ENCODE data around the gene SOS2.
A peak's percentile ranks its signal among the peaks of the same experiment; 100 is the strongest.

SOS2 gene

GRCh38 chr14:50113381-50114035 lies 117.9 kb downstream of the SOS2 start:
- no peak for DNase-seq

- DNase-seq, result no peak
Observed at GRCh38 chr14:50110323-50111037, 120.9 kb downstream of the SOS2 start.

- DNase-seq, result peak in 1 of 2 experiments; percentile 7
Observed at GRCh38 chr14:50109342-50109741, 122.0 kb downstream of the SOS2 start.

GRCh38 chr14:50107850-50108249 lies 123.5 kb downstream of the SOS2 start:
- no peak for DNase-seq

GRCh38 chr14:50106178-50106577 lies 125.2 kb downstream of the SOS2 start:
- DNase-seq, result no peak

GRCh38 chr14:50103558-50103957 lies 127.8 kb downstream of the SOS2 start:
- no peak for DNase-seq

- no peak for DNase-seq
Observed at GRCh38 chr14:50101417-50101816, 130.0 kb downstream of the SOS2 start.

GRCh38 chr14:50100805-50101204 lies 130.6 kb downstream of the SOS2 start:
- DNase-seq, result no peak

- DNase-seq, result no peak
Observed at GRCh38 chr14:50099335-50099734, 132.0 kb downstream of the SOS2 start.

- no peak for DNase-seq
Observed at GRCh38 chr14:50095895-50096294, 135.5 kb downstream of the SOS2 start.

GRCh38 chr14:50094056-50094755 lies 137.2 kb downstream of the SOS2 start:
- no peak for DNase-seq

GRCh38 chr14:50093496-50093895 lies 137.9 kb downstream of the SOS2 start:
- no peak for DNase-seq

- no peak for DNase-seq
Observed at GRCh38 chr14:50092006-50092555, 139.3 kb downstream of the SOS2 start.

GRCh38 chr14:50091240-50091913 lies 140.0 kb downstream of the SOS2 start:
- no peak for DNase-seq

- no peak for DNase-seq
Observed at GRCh38 chr14:50089208-50089607, 142.2 kb downstream of the SOS2 start.

- DNase-seq, result no peak
Observed at GRCh38 chr14:50088731-50089130, 142.6 kb downstream of the SOS2 start.

- no peak for DNase-seq
Observed at GRCh38 chr14:50088117-50088515, 143.3 kb downstream of the SOS2 start.

- no peak for DNase-seq
Observed at GRCh38 chr14:50087341-50088116, 143.8 kb downstream of the SOS2 start.

GRCh38 chr14:50086321-50086711 lies 145.1 kb downstream of the SOS2 start:
- DNase-seq, result no peak

GRCh38 chr14:50085570-50086320 lies 145.6 kb downstream of the SOS2 start:
- no peak for DNase-seq

- no peak for DNase-seq
Observed at GRCh38 chr14:50084666-50085065, 146.7 kb downstream of the SOS2 start.
